ENCODE measurements around the gene MARS1. TPM values are rescaled to one million over a fixed set of nuclear protein-coding genes. Genes with fewer than 3 reads are reported as not detected.

MARS1 gene
- total RNA-seq, 1 donor from 2014 or later: 327 TPM

- DNase-seq (ENCODE audit: low spot score): no peak
Observed at GRCh38 chr12:57528831-57529555, 41.1 kb downstream of the MARS1 start.

- no peak for DNase-seq (ENCODE audit: low spot score)
Observed at GRCh38 chr12:57529831-57530230, 42.0 kb downstream of the MARS1 start.

- DNase-seq (ENCODE audit: low spot score): no peak
Observed at GRCh38 chr12:57530396-57531142, 42.7 kb downstream of the MARS1 start.

GRCh38 chr12:57531836-57532235 lies 44.0 kb downstream of the MARS1 start:
- no peak for DNase-seq (ENCODE audit: low spot score)

- DNase-seq (ENCODE audit: low spot score): no peak
Observed at GRCh38 chr12:57533108-57533507, 45.2 kb downstream of the MARS1 start.

- DNase-seq (ENCODE audit: low spot score): no peak
Observed at GRCh38 chr12:57534250-57534649, 46.4 kb downstream of the MARS1 start.

GRCh38 chr12:57534991-57535543 lies 47.2 kb downstream of the MARS1 start:
- DNase-seq (ENCODE audit: low spot score): no peak

- no peak for DNase-seq (ENCODE audit: low spot score)
Observed at GRCh38 chr12:57535764-57536596, 48.1 kb downstream of the MARS1 start.

GRCh38 chr12:57536597-57536942 lies 48.7 kb downstream of the MARS1 start:
- DNase-seq (ENCODE audit: low spot score): no peak

GRCh38 chr12:57539134-57539768 lies 51.4 kb downstream of the MARS1 start:
- DNase-seq (ENCODE audit: low spot score): no peak

- DNase-seq (ENCODE audit: low spot score): no peak
Observed at GRCh38 chr12:57541001-57541400, 53.1 kb downstream of the MARS1 start.

GRCh38 chr12:57541717-57542116 lies 53.8 kb downstream of the MARS1 start:
- DNase-seq (ENCODE audit: low spot score): no peak

- no peak for DNase-seq (ENCODE audit: low spot score)
Observed at GRCh38 chr12:57543581-57543980, 55.7 kb downstream of the MARS1 start.

GRCh38 chr12:57545809-57546437 lies 58.1 kb downstream of the MARS1 start:
- DNase-seq (ENCODE audit: low spot score): no peak

GRCh38 chr12:57546438-57547287 lies 58.8 kb downstream of the MARS1 start, which contains the start of gene DCTN2:
TSS of gene DCTN2 (minus strand) at chr12:57547192. CDS start at chr12:57547063, 129 bp downstream.
- DNase-seq (ENCODE audit: low spot score): peak; percentile 97

- DNase-seq (ENCODE audit: low spot score): no peak
Observed at GRCh38 chr12:57547288-57548012, 59.6 kb downstream of the MARS1 start.

GRCh38 chr12:57548013-57548315 lies 60.1 kb downstream of the MARS1 start:
- DNase-seq (ENCODE audit: low spot score): no peak

GRCh38 chr12:57548488-57548887 lies 60.6 kb downstream of the MARS1 start:
- DNase-seq (ENCODE audit: low spot score): no peak

GRCh38 chr12:57549203-57549908 lies 61.5 kb downstream of the MARS1 start:
- DNase-seq (ENCODE audit: low spot score): no peak

Measured in ureter (tissue), 1 donor.